ENCODE data around the gene REXO1. TPM values are rescaled to one million over a fixed set of nuclear protein-coding genes. Genes with fewer than 3 reads are reported as not detected.

Gene REXO1
- total and polyA plus RNA-seq, 2 of the 13 experiments (the other 11 are each of a cell fraction or from before 2014, with no cell fraction given) = 5.0 to 11.2 TPM

DNA sequence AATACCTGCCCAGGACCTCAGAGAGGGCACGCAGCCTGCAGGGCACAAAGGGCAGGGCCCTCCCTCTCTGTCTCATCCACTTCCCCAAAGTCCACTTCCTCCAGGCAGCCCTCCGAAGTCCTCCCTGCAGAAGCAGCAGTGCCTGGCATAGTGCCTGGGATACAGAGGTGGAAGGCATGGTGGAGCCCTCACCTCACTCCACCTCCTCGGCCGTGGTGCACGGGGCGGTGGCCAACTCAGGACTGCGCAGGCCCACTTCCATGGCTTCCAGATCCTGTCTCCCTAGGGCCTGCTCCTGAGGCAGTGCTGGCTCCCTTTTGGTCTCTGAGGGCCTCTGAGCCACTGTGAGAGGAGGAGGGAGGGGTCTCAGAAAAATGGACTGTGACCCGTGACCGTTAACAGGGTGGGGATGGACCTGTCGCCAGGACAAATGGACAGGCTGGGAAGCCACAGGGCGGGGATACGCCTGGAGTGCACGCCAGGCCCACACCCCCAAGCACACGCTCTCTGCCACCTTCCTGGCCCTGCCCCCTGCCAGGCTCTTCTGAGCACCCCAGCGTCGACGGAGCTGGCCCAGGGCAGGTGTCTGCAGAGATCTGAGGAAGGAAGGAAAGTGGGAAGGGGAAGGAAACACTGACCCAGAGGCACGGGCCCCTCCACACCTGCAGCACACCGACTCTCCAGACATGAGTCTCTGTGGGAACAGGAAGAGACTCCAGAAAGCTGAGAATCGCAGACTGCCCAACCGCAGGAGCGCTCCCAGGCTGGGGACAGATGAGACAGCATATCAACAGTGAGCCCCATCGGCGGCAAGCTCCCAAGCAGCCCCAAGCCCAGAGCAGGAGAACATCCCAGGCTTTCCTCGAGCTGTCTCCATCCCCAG lies 8.4 kb downstream of the REXO1 start (continued):
- TF ChIP-seq, protein P1, sequence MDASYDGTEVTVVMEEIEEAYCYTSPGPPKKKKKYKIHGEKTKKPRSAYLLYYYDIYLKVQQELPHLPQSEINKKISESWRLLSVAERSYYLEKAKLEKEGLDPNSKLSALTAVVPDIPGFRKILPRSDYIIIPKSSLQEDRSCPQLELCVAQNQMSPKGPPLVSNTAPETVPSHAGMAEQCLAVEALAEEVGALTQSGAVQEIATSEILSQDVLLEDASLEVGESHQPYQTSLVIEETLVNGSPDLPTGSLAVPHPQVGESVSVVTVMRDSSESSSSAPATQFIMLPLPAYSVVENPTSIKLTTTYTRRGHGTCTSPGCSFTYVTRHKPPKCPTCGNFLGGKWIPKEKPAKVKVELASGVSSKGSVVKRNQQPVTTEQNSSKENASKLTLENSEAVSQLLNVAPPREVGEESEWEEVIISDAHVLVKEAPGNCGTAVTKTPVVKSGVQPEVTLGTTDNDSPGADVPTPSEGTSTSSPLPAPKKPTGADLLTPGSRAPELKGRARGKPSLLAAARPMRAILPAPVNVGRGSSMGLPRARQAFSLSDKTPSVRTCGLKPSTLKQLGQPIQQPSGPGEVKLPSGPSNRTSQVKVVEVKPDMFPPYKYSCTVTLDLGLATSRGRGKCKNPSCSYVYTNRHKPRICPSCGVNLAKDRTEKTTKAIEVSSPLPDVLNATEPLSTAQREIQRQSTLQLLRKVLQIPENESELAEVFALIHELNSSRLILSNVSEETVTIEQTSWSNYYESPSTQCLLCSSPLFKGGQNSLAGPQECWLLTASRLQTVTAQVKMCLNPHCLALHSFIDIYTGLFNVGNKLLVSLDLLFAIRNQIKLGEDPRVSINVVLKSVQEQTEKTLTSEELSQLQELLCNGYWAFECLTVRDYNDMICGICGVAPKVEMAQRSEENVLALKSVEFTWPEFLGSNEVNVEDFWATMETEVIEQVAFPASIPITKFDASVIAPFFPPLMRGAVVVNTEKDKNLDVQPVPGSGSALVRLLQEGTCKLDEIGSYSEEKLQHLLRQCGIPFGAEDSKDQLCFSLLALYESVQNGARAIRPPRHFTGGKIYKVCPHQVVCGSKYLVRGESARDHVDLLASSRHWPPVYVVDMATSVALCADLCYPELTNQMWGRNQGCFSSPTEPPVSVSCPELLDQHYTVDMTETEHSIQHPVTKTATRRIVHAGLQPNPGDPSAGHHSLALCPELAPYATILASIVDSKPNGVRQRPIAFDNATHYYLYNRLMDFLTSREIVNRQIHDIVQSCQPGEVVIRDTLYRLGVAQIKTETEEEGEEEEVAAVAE (CRISPR knock-in tag; IDR thresholded peaks at IDR 0.05; ENCODE audit: borderline replicate concordance) = no peak
- TF ChIP-seq SMAD1 (CRISPR knock-in tag; IDR thresholded peaks at IDR 0.05; ENCODE audit: borderline replicate concordance, low read depth) (no peak), TAF1 (CRISPR knock-in tag; IDR thresholded peaks at IDR 0.05) (0 out of 2 replicates have a peak, but pooled peaks have one; percentile 40), FOSL2 (CRISPR knock-in tag; IDR thresholded peaks at IDR 0.05) (no peak), ATF1 (CRISPR knock-in tag; IDR thresholded peaks at IDR 0.05) (no peak), REXO4 (CRISPR knock-in tag; IDR thresholded peaks at IDR 0.05; ENCODE audit: borderline replicate concordance) (no peak), ZNF660 (CRISPR knock-in tag; IDR thresholded peaks at IDR 0.05; ENCODE audit: borderline replicate concordance, low read depth) (no peak), ZNF329 (CRISPR knock-in tag; IDR thresholded peaks at IDR 0.05; ENCODE audit: low read depth) (no peak), HCFC1 (IDR thresholded peaks at IDR 0.05; ENCODE audit: low read depth, low read length) (no peak), PITX1 (CRISPR knock-in tag; IDR thresholded peaks at IDR 0.05) (no peak), NCOR1 (IDR thresholded peaks at IDR 0.05; ENCODE audit: borderline replicate concordance, low read length) (no peak), PAWR (CRISPR knock-in tag; IDR thresholded peaks at IDR 0.05; ENCODE audit: borderline replicate concordance) (no peak), ZZZ3 (CRISPR knock-in tag; IDR thresholded peaks at IDR 0.05; ENCODE audit: borderline replicate concordance) (no peak), U2AF1 (optimal IDR thresholded peaks at IDR 0.05; ENCODE audit: low read depth, low read length) (peak; percentile 46), NCOA5 (CRISPR knock-in tag; IDR thresholded peaks at IDR 0.05) (no peak), ZFYVE20 (CRISPR knock-in tag; IDR thresholded peaks at IDR 0.05; ENCODE audit: borderline replicate concordance, low read depth) (no peak), ZNF550 (CRISPR knock-in tag; IDR thresholded peaks at IDR 0.05; ENCODE audit: borderline replicate concordance) (no peak), YY1 (IDR thresholded peaks at IDR 0.05; ENCODE audit: insufficient read depth, insufficient replicate concordance, low read depth, low read length) (peak; percentile 36), ZNF703 (CRISPR knock-in tag; IDR thresholded peaks at IDR 0.05; ENCODE audit: borderline replicate concordance) (no peak), ZNF782 (CRISPR knock-in tag; IDR thresholded peaks at IDR 0.05; ENCODE audit: borderline replicate concordance) (no peak), ARHGAP35 (CRISPR knock-in tag; IDR thresholded peaks at IDR 0.05; ENCODE audit: borderline replicate concordance) (no peak), ATRX (CRISPR knock-in tag; IDR thresholded peaks at IDR 0.05; ENCODE audit: borderline replicate concordance) (no peak)
- TF ChIP-seq, protein P2, sequence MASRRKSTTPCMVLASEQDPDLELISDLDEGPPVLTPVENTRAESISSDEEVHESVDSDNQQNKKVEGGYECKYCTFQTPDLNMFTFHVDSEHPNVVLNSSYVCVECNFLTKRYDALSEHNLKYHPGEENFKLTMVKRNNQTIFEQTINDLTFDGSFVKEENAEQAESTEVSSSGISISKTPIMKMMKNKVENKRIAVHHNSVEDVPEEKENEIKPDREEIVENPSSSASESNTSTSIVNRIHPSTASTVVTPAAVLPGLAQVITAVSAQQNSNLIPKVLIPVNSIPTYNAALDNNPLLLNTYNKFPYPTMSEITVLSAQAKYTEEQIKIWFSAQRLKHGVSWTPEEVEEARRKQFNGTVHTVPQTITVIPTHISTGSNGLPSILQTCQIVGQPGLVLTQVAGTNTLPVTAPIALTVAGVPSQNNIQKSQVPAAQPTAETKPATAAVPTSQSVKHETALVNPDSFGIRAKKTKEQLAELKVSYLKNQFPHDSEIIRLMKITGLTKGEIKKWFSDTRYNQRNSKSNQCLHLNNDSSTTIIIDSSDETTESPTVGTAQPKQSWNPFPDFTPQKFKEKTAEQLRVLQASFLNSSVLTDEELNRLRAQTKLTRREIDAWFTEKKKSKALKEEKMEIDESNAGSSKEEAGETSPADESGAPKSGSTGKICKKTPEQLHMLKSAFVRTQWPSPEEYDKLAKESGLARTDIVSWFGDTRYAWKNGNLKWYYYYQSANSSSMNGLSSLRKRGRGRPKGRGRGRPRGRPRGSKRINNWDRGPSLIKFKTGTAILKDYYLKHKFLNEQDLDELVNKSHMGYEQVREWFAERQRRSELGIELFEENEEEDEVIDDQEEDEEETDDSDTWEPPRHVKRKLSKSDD (CRISPR knock-in tag; IDR thresholded peaks at IDR 0.05; ENCODE audit: low read depth) = no peak; the same call in 1 of the 2 replicates

Measured in HepG2 (cell line).